Ammon's horn (tissue), 1 donor: ENCODE results near the gene ALDH2.
"Not testable (repeated sequence)": the region's sequence is repeated elsewhere in the genome, so short reads cannot be mapped to it uniquely, and the experiment has no call there.

Experiments used
- DNase-seq: peaks from one replicate; pipeline ENCODE4 v3.0.0-alpha.2; 2016; ENCODE audit warnings: low spot score

The ALDH2 gene

GRCh38 chr12:111789779-111790178 is 23.0 kb downstream of the ALDH2 start:
- no peak for DNase-seq

GRCh38 chr12:111791507-111791906 is 24.8 kb downstream of the ALDH2 start:
- DNase-seq = no peak

- DNase-seq = no peak
Observed at GRCh38 chr12:111792155-111792855, 25.6 kb downstream of the ALDH2 start.

- DNase-seq = no peak
Observed at GRCh38 chr12:111792856-111793235, 26.1 kb downstream of the ALDH2 start.

DNA sequence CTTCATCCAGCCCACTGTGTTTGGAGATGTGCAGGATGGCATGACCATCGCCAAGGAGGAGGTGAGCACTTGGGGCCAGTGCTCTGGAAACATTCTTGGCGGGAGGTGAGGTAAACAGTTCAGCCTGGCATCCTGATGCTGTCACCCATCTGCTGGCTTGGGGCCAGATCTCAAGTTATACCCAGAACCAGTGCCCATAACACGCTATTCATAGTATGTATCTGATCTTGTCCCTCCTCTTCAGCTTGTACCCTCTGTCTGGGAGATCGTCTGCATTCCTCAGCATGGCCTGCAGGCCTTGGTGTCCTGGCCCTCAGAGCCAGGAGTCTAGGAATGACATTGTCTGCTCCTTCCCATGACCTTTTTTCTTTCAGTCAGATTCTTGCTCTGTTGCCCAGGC is 31.4 kb downstream of the ALDH2 start:
- DNase-seq = no peak

DNA sequence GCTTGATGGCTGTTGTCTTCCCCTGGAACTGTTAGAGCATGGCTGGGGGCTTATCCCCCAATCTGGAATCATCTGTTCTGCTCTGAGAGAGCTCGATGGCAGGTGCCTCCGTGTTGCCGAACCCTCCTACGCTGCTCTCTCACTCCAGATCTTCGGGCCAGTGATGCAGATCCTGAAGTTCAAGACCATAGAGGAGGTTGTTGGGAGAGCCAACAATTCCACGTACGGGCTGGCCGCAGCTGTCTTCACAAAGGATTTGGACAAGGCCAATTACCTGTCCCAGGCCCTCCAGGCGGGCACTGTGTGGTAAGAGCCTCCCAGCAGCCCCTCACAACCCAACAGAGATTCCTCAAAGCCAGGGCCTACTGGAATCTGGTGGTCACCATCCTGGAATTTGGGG is 33.0 kb downstream of the ALDH2 start:
- DNase-seq = no peak

DNA sequence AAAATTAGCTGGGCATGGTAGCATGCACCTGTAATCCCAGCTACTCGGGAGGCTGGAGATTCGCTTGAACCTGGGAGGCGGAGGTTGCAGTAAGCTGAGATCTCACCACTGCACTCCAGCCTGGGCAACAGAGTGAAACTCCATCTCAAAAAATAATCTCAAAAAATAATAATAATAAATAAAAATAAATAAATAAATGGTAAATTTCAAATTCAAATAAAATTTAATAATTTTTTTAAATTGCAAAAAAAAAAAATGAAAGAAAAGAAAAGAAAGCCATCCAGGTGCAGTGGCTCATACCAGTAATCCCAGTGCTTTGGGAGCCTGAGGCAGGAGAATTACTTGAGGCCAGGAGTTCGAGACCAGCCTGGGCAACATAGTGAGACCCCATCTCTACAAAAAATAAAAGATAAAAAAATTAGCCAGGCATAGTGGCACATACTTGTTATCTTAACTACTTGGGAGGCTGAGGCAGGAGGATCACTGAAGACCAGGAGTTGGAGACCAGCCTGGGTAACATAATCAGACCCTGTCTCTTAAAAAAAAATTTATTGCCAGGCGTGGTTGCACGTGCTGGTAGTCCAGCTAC is 36.4 kb downstream of the ALDH2 start:
- DNase-seq = no peak

DNA sequence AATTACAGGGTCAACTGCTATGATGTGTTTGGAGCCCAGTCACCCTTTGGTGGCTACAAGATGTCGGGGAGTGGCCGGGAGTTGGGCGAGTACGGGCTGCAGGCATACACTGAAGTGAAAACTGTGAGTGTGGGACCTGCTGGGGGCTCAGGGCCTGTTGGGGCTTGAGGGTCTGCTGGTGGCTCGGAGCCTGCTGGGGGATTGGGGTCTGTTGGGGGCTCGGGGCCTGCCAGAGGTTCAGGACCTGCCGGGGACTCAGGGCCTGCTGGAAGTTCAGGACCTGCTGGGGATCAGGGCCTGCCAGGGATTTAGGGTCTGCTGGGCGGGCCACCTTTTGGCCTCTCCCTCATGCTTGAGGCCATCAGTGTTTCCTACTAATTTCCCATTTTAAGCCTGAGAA is 37.1 kb downstream of the ALDH2 start:
- no peak for DNase-seq

- DNase-seq = no peak
Observed at GRCh38 chr12:111806304-111806703, 39.6 kb downstream of the ALDH2 start.

GRCh38 chr12:111807232-111807631 is 40.5 kb downstream of the ALDH2 start:
- DNase-seq = no peak

GRCh38 chr12:111812881-111813741 is 46.4 kb downstream of the ALDH2 start:
- peak; percentile 92 for DNase-seq

- DNase-seq = no peak
Observed at GRCh38 chr12:111816065-111816615, 49.4 kb downstream of the ALDH2 start.

DNA sequence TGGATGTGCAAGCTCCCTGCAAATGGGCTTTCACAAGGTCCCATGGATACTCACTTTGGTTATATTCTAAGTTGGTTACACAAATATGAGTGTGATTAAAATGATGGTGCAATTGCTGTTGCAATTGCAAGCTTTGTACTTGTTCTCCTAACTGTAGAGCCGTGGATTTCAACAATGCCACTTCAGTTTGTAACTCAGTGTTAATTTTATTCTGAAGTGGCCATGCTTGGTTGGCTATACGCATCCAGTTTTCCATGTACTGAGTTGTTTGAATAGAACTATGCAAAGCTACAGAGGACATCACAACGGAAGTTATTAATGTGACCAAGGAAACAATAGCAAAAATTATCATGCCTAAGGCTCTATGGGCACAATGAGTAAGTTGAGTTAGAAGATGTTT is 50.2 kb downstream of the ALDH2 start:
- not testable (repeated sequence) for DNase-seq

DNA sequence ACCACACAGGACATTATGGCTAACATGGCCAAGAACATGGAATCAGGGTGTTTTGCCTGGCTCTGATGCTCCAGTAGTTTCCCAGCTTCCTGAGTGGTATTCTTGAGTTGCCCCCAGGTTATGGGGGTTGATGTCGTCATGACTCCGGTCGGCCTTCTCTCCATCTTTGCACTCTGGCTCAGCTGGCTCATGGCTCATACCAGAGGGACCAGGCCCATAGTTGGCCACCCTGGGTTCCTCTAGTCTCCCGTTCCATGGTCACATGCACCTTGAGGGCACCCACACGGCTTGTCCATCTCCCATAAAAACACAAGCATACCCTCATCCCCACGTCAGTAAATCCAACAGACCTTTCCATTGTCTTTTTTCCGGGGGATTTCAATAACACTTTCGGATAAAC is 51.6 kb downstream of the ALDH2 start:
- no peak for DNase-seq

- DNase-seq = no peak
Observed at GRCh38 chr12:111819191-111820158, 52.7 kb downstream of the ALDH2 start.

DNA sequence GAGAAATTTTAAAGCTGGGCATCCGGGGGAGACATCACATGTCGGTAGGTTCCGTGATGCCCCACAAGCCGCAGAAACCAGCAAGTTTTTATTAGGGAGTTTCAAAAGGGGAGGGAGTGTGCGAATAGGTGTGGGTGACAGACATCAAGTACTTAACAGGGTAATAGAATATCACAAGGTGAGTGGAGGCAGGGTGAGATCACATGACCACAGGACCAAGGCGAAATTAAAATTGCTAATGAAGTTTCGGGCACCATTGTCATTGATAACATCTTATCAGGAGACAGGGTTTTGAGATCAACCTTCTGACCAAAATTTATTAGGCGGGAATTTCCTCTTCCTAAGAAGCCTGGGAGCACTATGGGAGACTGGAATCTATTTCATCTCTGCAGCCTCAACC is 54.1 kb downstream of the ALDH2 start:
- DNase-seq = not testable (repeated sequence)

- DNase-seq = no peak
Observed at GRCh38 chr12:111822886-111823285, 56.2 kb downstream of the ALDH2 start.

- DNase-seq = no peak
Observed at GRCh38 chr12:111823891-111824290, 57.2 kb downstream of the ALDH2 start.

- not testable (repeated sequence) for DNase-seq
Observed at GRCh38 chr12:111824312-111824711, 57.6 kb downstream of the ALDH2 start.

DNA sequence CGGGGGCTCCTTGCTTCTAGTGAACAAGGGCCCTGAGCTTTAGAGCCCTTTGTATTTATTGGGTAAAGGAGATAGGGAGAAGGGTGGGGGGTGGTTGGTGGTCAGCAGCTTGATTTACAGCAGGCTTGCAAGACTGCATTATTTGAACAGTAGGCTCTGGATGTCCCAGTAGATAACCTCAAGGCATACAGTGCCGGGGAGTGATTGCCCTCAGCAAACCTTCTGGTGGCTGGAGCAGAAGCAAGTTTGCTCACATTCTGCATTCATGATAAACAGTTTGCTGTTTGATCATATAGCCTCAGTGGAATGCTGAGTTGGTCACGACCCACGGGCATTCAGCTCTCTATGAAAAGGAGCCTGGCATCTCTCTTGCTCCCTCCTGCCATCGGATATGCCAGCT is 58.8 kb downstream of the ALDH2 start:
- no peak for DNase-seq

GRCh38 chr12:111826316-111826715 is 59.6 kb downstream of the ALDH2 start:
- no peak for DNase-seq

DNA sequence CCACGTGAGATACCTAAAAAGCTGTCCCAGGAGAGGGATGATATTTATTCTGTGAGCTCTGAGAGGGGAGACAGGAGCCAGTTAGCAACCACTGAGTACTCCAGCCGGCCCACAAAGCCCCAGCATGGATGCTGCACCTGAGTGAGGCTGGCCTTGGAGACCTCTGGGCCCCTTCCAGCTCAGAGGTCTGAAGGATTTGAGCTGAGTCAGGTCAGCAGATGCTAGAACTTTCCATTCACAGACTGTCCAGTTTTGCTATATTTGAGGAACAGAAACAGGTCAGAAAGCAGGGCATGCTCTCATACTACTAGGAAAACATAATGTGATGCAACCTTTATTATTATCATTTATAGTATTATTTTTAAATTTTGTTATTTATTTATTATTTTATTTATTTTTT is 60.3 kb downstream of the ALDH2 start:
- DNase-seq = no peak
